Measurements from ENCODE around the gene KCTD21.
"Not testable (repeated sequence)": the region's sequence is repeated elsewhere in the genome, so short reads cannot be mapped to it uniquely, and the experiment has no call there.

Gene KCTD21, protein sequence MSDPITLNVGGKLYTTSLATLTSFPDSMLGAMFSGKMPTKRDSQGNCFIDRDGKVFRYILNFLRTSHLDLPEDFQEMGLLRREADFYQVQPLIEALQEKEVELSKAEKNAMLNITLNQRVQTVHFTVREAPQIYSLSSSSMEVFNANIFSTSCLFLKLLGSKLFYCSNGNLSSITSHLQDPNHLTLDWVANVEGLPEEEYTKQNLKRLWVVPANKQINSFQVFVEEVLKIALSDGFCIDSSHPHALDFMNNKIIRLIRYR

DNA sequence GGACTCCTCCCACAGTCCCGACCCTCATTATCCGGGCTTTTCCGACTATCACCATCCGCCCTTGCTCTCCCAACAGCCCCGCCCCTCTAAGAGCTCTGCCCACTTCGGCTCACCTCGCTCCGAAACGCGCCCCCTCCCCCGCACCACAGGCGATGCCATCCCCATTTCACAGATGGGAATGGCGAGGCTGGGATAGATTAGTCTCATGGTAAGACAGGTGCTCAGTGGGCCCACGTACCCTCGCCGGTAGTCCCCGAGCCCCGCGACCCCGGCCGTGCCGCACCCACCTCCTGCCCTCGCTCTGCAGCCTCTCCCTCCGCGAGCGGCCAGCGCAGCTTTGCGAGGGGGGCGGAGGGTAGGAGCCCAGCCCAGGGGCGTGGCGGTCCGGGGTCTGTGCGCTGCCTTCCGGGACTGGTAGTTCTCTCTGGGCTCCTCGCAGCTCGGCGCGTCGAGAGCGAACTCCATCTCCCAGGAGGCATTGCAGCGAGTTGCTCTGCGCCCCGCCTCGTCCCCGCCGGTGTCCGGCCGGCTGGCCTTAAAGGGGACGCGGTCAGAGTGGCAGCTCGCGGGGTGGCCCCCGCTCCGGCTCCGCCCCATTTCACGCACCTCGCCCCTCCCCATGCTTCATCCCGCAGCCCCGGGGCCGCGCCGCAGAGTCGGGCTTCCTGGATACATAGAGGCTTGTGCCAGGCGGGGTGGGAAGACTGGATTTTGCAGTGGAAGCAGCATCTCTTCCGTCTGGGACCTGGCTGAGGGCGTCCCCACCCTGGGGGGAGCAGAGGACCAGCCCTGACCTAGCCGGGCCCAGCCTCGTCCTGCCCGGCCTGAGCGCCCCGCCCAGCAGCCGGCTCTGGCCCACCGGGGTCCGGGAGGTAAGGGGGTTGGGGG, at the start of gene KCTD21, which contains the start of gene USP35:
TSS of gene KCTD21 (minus strand) at position 341 of the 888 bp plus-strand sequence. CDS start 14,072 bp downstream, outside the sequence.
TSS of gene USP35 (plus strand) at position 634 of the 888 bp plus-strand sequence. CDS start 7,327 bp downstream, outside the sequence.
- Histone ChIP-seq H3K27ac (peak within 1 kb of the TSS; percentile 54 to 92 (median 82)), H3K4me3 (peak within 1 kb of the TSS; percentile 67 to 99 (median 85))

DNA sequence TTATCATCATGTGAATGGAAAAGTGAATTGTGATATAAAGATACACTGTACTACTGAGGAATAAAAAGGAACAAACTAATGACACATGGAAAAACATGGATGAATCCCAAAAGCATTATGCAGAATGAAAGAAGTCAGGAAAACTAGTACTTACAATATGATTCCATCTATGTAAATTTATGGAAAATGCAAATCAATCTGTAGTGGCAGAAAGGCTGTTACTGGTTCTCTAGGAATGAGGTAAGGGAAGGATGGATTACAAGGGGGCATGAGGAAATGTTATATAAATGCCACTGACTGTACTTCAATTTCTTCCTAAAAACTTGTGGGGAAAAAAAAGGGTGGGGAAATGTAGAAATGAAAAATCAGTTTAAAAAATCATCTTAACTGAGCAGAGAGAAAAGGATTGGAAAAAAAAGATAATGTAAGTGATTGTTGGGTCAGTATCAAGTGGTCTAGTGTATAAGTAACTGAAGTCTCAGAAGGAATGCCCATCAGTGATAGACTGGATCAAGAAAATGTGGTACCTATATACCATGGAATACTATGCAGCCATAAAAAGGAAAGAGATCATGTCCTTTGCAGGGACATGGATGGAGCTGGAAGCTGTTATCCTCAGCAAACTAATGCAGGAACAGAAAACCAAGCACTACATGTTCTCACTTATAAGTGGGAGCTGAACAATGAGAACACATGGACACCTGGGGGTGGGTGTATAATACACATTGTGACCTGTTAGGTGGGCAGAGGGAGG, 49.0 kb upstream of the KCTD21 start:
- Histone ChIP-seq H3K27ac (no peak overlapping the region), H3K4me3 (no peak overlapping the region)

DNA sequence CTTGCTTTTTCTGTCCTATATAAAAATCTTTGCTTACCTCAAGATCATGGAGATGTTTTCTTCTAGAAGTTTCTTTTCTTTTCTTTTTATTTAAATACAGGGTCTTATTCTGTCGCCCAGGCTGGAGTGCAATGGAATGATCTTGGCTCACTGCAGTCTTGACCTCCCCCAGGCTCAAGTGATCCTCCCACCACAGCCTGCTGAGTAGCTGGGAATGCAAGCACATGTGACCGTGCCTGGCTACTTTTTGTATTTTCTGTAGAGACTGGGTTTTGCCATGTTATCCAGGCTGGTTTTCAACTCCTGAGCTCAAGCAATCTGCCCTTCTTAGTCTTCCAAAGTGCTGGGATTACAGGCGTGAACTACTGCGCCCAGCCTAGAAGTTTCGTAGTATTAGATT, 45.6 kb upstream of the KCTD21 start:
- no peak overlapping the region for H3K4me3 ChIP-seq
- H3K27ac ChIP-seq = no peak overlapping the region

DNA sequence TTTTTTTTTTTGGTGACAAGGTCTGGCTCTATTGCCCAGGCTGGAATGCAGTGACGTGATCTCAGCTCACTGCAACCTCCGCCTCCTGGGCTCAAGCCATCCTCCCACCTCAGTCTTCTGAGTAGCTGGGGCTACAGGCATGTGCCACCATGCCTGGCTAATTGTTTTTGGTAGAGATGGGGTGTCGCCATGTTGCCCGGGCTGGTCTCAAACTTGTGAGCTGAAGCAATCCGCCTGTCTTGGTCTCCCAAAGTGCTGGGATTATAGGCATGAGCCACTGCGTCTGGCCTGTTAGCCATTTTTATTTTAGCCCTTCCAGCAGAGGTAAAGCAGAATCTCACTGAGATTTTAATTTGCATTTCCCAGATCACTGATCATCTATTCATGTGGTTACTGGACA, 44.6 kb upstream of the KCTD21 start:
- H3K27ac ChIP-seq = not testable (repeated sequence)

DNA sequence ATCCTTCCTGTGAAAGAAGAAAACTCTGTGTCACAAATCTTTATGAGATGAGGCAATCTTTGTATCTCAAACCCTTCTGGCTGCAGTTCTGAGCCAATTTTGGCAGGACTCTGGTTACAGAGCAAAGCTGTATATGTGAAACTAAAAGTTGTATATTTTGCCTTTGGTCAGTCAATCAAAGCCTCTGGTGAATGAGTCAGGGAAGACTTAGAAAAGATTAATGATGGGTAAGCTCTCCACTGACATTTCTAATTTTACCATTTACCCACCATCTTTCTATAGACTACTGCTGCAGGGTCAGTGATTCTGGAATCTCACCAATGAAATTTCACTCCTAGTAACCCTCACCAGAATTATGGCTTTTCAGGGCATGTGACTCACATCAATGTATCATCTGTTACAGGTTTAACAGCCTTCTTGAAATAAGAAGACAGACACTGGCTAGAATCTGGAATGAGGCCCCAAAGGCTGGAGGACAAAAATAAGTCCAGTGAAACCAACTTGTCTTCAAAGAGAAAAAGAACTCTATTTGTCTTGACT, 43.6 kb upstream of the KCTD21 start:
- H3K4me3 ChIP-seq = no peak overlapping the region
- H3K27ac ChIP-seq = no peak overlapping the region

More for the DNA sequence above, 44.6 kb upstream of the KCTD21 start:
- H3K4me3 ChIP-seq = not testable (repeated sequence)

DNA sequence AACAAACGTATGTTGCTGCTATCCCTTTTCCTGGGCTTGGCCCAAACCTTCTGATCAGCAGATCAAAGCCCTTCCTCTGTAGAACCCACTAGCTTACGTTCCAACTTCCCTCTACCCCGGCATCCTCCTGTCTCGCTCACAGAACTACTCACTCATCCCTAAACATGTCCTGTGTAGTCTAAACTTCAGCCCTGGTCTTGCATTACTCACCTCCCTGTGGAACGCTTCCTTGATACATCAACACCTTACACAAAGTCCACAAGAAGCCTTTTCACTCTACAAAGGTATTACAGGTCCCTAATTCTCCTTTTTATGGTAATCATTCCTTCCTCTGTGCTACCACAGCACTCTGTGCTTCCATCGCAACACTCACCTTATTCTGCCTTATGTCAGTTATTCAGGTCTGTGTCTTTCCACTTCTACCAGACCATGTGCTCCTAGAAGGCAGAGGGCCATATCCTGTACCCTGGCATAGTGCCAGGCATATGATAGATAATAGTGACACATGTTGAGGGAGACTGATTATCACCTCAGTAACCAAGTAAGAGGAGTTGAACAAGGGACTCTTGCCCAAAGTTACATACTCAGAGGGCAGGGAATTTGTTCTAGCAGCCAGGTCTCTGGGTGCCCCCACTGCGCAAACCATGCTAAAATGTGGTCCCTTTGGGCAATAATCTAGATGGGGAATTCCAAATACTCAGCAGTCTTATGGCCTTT, 41.9 kb upstream of the KCTD21 start:
- no peak overlapping the region for H3K4me3 ChIP-seq
- H3K27ac ChIP-seq = no peak overlapping the region

DNA sequence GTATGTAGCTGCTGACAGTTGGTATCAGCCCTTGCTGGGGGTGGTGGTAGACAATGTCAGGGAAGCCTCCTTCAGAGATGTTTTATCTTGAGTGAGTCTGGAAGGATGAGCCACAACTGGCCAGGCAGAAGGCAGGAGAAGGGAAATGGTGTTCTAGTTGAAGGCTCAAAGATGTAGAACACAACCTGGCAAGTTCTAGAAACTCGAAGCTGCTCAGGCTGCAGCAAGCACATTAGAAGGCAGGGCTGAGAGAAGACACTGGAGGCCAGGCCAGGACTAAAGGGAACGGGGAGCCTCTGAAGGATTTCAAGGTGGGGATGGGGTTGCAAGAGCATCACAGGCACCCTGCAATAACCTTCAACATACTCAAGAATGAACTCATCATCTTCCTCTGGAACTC, 40.7 kb upstream of the KCTD21 start:
- H3K27ac ChIP-seq = no peak overlapping the region

DNA sequence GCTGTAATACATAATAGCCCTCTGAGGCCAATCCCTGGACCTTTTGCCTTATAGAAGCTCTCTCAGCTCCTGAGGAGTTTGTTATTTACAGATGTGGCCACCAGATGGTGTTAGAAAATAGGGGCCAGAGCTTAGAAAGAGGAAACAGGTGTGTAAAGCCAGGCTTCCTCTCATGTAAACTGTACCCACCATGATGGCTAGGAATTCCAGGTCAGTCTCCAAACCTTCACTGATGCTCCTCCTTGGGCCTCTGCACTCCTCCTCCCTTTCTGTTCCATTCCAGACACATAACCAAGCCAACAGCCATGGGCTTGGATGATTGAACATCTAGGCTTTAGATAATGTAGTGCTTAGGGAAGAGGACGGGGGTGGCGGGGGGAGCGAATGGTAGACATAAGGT, 40.0 kb upstream of the KCTD21 start:
- Histone ChIP-seq H3K4me3 (no peak overlapping the region), H3K27ac (no peak overlapping the region)

More for the DNA sequence above, 40.7 kb upstream of the KCTD21 start:
- no peak overlapping the region for H3K4me3 ChIP-seq

DNA sequence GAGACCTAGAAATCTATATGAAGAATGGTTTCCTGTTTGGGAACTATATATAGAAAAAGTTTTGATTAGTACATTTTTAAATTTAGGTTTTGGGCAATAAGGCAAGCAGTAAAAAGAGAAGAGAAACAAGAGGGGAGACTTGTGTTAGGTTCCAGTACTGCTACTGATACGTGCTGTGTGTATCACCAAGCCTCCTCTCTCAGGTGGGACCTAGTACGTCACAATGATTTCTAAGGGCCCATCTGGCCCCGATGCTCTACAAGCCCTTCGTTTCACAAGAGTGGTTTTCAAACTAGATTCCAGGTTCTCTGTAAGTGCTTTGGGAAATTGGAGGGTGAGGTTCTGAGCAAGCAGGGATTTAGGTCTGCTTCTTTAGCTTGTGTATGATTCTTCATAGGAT, 39.5 kb upstream of the KCTD21 start:
- H3K27ac ChIP-seq = no peak overlapping the region
- H3K4me3 ChIP-seq = no peak overlapping the region

DNA sequence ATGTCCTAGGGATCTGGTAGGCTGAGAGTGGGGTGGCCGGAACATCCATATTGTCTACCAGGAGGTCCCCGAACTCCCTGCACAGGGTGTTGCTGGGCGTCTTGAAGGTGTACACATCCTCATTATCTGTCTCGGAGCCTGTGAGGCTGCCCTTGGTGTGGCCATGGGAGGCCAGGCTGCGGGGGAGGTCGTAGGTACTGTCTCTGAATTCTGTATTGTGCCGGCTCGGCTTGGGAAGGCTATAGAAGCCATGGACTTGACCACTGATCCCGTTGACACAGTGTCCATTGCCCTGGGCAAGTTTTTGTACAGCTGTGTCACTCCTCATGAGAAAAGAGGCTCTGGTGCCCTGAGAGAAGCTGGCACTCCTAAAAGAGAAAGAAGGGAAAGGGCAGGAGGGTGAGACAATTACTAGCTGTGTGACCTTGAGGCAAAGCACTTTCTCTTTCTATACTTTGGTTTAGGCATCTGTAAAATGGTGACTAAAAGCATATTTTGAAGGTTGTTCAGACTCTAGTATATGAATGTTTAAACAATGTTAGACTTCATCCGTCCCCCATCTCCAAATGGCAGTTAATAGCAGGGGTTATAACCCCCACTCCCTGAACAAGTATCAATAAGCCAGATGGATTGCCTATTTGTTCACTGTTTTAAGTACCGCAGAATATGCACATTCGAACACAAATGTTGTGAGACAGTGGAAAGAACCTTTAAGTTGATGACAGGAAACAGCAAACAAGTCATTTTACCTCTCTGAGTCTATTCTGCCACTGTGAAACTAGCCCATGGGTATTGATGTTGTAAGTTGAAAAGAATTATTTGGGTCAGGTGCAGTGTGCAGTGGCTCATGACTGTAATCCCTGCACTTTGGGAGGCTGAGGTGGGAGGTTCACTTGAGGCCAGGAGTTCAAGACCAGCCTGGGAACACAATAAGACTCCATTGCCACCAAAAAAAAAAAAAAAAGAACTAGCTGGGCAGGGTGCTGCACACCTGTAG, 38.6 kb upstream of the KCTD21 start:
- Histone ChIP-seq H3K27ac (no peak overlapping the region), H3K4me3 (no peak overlapping the region)

DNA sequence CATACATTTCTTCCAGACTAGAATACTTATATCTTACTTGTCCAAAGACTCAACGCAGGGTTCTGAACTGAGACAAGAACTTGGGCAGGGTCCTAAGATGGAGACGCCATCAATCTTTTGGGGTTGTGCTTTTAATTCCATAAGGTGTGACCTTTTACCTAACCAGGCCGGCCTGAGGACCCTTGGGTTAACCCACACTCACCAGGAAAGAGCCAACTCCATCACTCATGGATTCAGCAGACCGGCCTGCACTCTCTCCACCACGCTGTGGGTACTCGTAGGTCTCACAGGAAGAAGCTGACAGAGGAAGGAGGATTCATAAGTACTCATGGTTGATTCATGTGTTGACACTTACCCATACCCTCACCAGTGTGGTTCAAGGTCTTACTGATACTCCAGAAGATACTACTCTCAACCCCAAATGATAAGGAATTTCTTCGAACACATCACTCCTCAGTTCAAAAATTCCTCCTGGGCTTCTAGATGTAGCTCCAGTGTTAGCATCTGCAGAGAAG, 36.5 kb upstream of the KCTD21 start:
- H3K27ac ChIP-seq = no peak overlapping the region

DNA sequence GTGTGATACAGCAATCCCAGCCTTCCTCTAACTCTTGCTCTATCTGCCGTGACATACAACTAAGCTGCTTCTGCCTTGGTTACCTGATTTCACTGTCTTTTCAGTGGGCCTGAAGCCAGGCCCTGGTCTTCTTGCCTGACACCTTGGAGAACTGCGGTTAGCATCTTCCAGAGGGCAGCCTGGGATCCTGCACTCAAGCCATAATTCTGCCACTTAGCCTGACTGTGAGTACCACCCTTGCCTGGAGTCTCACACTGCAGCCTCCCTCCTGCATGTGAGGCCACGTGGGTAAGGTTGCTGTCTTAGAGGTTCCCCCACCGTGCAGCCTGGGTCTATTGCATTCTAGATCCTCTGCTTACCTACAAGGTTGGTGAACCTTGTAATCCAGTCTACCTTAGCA, 36.1 kb upstream of the KCTD21 start:
- no peak overlapping the region for H3K4me3 ChIP-seq
- no peak overlapping the region for H3K27ac ChIP-seq

More for the DNA sequence above, 36.5 kb upstream of the KCTD21 start:
- no peak overlapping the region for H3K4me3 ChIP-seq

DNA sequence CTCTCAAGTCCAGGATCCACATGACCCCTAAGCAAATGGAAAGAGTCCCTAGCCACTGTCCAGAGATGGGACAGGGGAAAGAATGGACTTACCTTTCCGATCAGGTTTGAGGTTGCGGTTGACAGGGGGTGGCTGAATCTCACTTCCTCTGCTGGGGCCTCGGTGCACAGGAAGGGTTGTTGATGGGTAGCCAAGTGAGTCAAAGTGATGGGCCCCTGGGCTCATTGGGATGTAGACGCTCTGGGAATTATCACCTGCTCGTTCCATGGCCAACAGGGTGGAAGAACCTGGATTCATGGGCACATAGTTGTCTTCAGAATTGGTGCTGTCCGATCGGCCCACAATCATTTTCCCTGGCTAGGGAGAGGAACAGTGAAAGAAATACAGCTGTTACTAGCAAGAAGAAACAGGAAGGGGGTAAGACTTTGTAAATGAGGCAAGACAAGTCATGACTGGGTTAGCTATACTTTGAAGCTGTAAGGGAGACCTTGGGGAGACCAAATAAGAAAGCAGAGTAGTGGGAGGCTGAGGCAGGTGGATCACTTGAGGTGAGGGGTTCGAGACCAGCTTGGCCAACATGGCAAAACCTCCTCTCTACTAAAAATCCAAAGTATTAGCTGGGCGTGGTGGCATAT, 35.0 kb upstream of the KCTD21 start:
- Histone ChIP-seq H3K27ac (no peak overlapping the region), H3K4me3 (no peak overlapping the region)

DNA sequence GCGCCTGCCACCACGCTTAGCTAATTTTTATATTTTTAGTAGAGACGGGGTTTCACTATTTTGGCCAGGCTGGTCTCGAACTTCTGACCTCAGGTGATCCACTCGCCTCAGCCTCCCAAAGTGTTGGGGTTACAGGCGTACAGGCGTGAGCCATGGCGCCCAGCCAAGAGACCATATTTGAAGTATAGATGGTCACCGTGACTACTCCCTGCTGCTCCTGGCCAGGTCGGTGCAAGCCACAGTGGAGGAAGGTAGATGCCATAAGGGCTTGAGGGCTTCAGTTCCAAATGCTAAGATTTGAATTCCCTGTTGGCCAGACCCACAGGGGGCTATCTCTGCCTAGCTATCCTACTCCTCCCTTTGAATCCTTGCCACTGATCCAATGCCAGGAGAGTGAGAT, 34.3 kb upstream of the KCTD21 start:
- not testable (repeated sequence) for H3K4me3 ChIP-seq, H3K27ac ChIP-seq

DNA sequence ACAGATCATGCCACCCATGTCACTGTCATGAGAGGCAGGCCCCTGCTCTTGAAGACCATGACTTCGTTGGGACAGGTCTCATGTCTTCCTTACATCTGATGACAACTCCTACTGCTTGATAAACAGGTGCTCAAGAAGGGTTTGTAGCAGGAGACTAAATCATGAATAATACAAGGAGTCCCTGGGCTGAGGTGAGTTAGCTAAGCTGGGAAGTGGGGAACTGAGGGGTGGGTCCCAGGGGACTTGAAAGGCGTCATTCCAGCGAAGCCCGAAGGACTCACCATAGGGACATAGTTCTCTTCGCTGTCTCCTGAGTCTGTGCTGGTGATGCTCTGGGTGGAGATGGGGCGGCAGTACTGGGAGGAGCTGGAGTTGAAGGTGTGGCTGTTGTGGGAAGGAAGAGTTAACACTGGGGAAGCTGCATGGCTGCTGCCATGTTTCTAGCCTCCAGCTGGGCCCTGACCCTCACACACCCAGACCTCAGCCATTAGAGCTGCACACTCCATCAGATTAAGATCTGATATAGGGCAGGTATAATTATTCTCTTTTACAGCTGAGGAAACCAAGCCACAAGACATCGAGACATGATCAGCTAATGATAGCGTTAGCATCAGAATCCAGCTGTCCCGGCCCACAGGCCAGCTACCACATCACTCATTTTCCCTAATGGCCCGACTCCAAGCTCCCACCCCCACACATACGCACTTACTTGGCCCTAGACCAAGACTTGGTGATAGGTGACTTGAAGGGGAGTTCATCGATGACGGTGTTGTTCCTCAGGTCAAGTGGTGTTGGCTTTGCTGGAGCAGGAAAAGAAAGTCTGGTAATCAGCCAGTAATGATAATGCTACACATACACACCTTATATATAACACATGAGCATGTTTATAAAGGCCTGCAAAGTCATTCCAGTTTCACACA, 33.2 kb upstream of the KCTD21 start:
- no peak overlapping the region for H3K27ac ChIP-seq
- no peak overlapping the region for H3K4me3 ChIP-seq

Measured in skin epidermis (tissue), 12 donors.